Kidney epithelial cell (primary cell): Measurements from ENCODE around the gene LOX. TPM values are rescaled to one million over a fixed set of nuclear protein-coding genes. Genes with fewer than 3 reads are reported as not detected.
"Not testable (repeated sequence)": the region's sequence is repeated elsewhere in the genome, so short reads cannot be mapped to it uniquely, and the experiment has no call there.

Experiments
- DNase-seq: peaks from one replicate; pipeline ENCODE4 v3.0.0-alpha.2; 2010; ENCODE audit warnings: low read depth
- H3K27me3 ChIP-seq: 2 replicates; pipeline ENCODE4 v1.6.0; 2011; ENCODE audit warnings: low read length; ENCODE audit not compliant: control insufficient read depth, insufficient read depth
- H3K36me3 ChIP-seq: 2 replicates; pipeline ENCODE4 v1.5.1; 2011; ENCODE audit warnings: low read length; ENCODE audit not compliant: control insufficient read depth, insufficient read depth
- H3K4me3 ChIP-seq: 2 replicates; pipeline ENCODE4 v1.5.1; 2011; ENCODE audit warnings: low read depth, mild to moderate bottlenecking, control low read depth, low read length
- total RNA-seq: library from RNA; depleted of rRNA; stranded (reverse); fragments of >200 nt; gene quantifications from 2 replicates; pipeline ENCODE4 v1.2.3, GENCODE V29; 2015
- TF ChIP-seq, protein P1 (sequence below): IDR thresholded peaks from 2 replicates; pipeline ENCODE4 v1.5.1; 2011; ENCODE audit warnings: mild to moderate bottlenecking, moderate library complexity, low read length, control low read depth, inconsistent platforms; ENCODE audit not compliant: insufficient read depth, poor library complexity, severe bottlenecking

LOX gene
- total RNA-seq, 1 donor from 2014 or later = 9.0 TPM

DNA sequence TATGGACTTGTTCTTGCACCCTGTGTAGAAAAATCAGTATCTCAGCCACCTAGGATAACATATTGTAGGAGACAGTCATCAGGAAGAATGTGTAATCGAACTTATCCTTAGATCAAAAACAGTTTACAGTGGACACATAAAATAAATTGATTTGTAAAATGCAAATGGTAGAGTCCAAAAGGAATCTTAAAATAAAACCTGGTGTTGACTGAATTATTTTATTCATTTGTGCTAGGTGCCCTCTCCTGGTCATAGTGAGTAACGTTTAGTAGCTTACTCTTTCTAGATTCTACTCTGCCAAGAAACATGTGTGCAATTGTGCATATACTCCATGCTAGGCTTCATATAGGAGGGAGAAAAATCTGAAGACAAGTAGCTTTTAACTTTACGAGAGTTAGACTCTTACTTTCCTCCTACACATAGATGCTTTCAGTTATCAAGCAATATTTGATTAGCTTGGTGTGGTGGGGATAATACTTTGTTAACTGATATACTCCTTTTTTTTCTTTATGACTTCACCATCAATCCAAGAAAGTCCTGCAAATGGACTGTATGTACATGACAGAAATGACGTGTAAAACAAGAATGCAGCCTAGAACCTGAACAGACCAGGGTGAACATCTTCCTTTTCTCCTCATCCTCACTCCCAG lies 23.7 kb upstream of the LOX start:
- DNase-seq = no peak
- no peak overlapping the region for H3K4me3 ChIP-seq
- no peaks in the 10 kb centered on the region for H3K36me3 ChIP-seq
- H3K27me3 ChIP-seq = no peaks in the 10 kb centered on the region
- TF ChIP-seq, protein P1, sequence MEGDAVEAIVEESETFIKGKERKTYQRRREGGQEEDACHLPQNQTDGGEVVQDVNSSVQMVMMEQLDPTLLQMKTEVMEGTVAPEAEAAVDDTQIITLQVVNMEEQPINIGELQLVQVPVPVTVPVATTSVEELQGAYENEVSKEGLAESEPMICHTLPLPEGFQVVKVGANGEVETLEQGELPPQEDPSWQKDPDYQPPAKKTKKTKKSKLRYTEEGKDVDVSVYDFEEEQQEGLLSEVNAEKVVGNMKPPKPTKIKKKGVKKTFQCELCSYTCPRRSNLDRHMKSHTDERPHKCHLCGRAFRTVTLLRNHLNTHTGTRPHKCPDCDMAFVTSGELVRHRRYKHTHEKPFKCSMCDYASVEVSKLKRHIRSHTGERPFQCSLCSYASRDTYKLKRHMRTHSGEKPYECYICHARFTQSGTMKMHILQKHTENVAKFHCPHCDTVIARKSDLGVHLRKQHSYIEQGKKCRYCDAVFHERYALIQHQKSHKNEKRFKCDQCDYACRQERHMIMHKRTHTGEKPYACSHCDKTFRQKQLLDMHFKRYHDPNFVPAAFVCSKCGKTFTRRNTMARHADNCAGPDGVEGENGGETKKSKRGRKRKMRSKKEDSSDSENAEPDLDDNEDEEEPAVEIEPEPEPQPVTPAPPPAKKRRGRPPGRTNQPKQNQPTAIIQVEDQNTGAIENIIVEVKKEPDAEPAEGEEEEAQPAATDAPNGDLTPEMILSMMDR = peak; percentile 54

DNA sequence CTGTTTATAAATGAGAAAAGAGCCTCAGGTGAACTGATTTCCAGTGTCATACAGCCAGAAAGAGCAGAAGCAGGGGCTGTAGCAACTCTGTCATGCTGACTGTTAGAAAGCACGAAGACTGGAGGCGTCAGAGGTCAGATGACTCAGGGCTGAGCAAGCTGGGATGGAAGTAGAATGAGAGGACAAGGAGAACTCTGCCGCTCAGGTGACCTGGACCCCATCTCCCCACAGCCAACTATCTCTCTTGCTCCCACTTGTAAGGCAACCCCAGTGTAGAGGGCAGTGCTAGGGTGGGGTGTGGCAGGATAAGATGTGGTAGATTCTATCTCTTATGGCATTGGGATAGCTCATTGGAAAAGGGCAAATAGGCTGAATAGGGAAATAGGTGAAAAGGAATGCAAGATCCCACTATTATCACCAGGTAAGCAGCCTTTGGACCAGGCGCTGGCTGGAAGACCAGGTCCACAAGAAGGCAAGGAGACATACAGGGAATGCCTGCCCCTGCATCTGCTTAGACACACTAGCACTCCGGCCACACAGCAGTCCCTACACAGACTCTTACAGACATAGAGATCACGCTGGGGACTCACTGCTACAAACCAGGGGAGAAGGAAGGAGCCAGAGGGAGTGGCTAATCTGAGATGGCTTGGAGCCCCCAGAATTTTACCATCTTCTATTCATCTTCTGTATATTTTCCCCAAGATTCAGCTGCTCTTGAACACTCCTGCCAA lies 21.2 kb upstream of the LOX start:
- DNase-seq = no peak
- TF ChIP-seq, protein P1 = no peak
- Histone ChIP-seq H3K36me3 (no peaks in the 10 kb centered on the region), H3K27me3 (no peaks in the 10 kb centered on the region), H3K4me3 (no peak overlapping the region)

DNA sequence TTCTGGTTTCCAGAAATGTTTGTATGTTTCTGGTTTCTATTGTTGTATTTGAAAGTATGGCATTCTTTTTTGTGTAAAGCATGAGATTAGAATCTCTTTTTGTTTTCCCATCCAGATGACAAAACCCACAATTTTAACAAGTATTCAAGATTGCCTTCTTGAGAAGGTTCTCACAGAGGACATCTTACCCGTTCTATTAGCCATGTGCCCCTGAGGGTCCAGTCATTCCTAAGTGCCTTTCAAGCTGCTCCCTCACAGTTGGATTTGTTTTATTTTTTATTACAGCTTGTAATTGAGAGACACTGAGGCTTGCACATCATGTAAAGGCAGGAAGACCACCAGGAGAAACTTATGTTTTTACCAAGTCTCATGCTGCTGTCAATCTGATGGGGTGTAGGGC lies 19.3 kb upstream of the LOX start:
- TF ChIP-seq, protein P1 = no peak
- Histone ChIP-seq H3K4me3 (no peak overlapping the region), H3K27me3 (no peaks in the 10 kb centered on the region), H3K36me3 (no peaks in the 10 kb centered on the region)
- no peak for DNase-seq

DNA sequence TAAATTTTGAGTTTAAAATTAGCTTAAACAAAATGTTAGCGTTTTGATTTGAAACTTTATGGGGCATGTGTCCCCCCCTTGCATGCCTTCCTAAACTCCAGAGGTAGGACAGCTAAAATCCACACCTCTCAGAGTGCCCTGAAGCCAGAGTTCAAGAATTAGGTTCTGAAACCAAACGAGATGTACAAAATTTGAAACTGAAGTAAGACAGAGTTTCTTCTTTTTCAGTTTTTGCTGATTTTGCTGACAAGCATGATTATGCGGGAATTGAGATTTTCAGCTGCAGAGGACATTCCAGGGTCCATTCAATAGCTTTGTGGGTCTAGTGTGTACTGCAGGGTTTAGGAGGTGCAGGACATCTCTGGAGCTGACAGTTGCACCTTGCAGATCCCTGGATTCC lies 17.1 kb upstream of the LOX start:
- DNase-seq = no peak
- Histone ChIP-seq H3K27me3 (no peaks in the 10 kb centered on the region), H3K36me3 (no peaks in the 10 kb centered on the region), H3K4me3 (no peak overlapping the region)
- TF ChIP-seq, protein P1 = no peak

DNA sequence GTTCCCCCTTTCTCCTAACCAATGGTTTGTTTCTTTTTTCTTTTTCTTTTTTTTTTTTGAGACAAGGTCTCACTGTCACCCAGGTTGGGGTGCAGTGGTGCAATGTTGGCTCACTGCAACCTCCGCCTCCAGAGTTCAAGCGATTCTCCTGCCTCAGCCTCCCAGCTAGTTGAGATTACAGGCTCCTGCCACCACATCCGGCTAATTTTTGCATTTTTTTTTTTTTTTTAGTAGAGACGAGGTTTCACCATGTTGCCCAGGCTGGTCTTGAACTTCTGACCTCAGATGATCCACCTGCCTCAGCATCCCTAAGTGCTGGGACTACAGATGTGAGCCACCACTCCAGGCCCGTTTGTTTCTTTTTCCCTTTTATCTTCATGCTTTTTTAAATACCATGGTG lies 16.2 kb upstream of the LOX start:
- not testable (repeated sequence) for DNase-seq, H3K27me3 ChIP-seq, H3K36me3 ChIP-seq

DNA sequence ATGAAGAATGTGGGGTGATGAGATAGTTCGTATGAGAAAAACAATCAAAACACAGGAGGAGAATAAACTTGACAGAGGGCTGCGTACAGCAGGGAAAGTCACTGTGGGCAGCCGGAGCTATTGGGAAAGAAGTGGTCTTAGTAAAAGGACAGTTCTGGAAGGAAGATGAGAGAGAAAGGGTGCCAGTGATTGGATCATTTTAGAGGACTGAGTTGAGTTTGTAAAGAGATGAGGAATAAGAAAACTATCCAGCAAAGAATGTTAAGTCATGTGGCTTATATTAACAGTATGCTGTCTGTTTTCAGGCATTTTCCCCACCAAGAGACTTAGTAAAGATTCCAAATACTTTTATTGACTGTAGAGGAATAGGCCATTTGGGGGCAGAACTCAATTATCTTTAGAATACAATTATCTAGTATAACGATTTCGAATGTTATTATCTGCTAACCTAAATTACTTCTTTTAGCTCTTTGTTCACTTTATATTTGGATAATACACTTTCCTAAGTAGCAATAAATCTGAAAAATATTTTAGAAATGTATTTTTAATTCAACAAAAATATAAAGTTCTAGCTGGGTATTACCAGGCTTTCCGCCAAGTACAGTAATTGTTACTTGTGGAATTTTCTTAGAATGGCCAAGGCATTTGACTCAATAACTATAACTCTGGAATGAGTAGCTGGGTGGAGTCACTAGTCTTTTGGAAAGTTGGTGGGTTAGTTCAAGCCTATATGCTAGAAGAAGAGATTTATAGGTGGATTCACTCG lies 15.5 kb upstream of the LOX start:
- Histone ChIP-seq H3K27me3 (no peaks in the 10 kb centered on the region), H3K36me3 (no peaks in the 10 kb centered on the region), H3K4me3 (no peak overlapping the region)
- DNase-seq = no peak
- TF ChIP-seq, protein P1 = no peak

More for the DNA sequence above, 16.2 kb upstream of the LOX start:
- not testable (repeated sequence) for H3K4me3 ChIP-seq
